ENCODE results near the gene WWC1.

DNA sequence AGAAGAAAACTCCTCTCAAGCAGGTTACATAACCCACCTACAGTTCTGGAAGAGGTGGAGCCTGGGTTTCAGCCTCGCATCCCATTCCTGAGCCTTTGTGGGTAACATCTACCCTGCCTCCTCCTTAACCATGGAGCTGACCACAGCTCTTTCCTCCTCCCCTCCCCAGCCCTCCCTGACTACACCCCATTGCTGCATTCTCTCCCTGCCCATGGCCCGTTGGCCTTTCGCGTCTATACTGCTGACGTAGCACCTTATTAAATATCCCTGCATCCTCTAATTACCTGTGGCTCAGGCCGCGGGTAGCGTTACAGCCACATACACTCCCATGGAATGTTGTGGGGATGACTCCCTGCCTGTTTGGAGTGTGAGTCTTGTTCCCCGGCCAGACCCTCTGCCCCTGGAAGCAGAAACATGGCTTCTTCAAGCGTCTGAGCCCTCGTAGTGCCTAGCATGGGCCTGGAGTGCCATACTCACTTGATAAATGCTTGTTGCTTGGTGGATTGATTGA is 72.8 kb downstream of the WWC1 start:
- TF ChIP-seq DDX20 (tag; IDR thresholded peaks at IDR 0.05; ENCODE audit: low read depth): no peak
- TF ChIP-seq, protein P1, sequence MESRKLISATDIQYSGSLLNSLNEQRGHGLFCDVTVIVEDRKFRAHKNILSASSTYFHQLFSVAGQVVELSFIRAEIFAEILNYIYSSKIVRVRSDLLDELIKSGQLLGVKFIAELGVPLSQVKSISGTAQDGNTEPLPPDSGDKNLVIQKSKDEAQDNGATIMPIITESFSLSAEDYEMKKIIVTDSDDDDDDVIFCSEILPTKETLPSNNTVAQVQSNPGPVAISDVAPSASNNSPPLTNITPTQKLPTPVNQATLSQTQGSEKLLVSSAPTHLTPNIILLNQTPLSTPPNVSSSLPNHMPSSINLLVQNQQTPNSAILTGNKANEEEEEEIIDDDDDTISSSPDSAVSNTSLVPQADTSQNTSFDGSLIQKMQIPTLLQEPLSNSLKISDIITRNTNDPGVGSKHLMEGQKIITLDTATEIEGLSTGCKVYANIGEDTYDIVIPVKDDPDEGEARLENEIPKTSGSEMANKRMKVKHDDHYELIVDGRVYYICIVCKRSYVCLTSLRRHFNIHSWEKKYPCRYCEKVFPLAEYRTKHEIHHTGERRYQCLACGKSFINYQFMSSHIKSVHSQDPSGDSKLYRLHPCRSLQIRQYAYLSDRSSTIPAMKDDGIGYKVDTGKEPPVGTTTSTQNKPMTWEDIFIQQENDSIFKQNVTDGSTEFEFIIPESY (CRISPR knock-in tag; IDR thresholded peaks at IDR 0.05): no peak
- TF ChIP-seq RFX5 (IDR thresholded peaks at IDR 0.05; ENCODE audit: low read depth, low read length): no peak
- TF ChIP-seq CREM (IDR thresholded peaks at IDR 0.05; ENCODE audit: low read depth): no peak
- TF ChIP-seq, protein P2, sequence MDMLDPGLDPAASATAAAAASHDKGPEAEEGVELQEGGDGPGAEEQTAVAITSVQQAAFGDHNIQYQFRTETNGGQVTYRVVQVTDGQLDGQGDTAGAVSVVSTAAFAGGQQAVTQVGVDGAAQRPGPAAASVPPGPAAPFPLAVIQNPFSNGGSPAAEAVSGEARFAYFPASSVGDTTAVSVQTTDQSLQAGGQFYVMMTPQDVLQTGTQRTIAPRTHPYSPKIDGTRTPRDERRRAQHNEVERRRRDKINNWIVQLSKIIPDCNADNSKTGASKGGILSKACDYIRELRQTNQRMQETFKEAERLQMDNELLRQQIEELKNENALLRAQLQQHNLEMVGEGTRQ (CRISPR knock-in tag; IDR thresholded peaks at IDR 0.05): no peak
- TF ChIP-seq, protein P3, sequence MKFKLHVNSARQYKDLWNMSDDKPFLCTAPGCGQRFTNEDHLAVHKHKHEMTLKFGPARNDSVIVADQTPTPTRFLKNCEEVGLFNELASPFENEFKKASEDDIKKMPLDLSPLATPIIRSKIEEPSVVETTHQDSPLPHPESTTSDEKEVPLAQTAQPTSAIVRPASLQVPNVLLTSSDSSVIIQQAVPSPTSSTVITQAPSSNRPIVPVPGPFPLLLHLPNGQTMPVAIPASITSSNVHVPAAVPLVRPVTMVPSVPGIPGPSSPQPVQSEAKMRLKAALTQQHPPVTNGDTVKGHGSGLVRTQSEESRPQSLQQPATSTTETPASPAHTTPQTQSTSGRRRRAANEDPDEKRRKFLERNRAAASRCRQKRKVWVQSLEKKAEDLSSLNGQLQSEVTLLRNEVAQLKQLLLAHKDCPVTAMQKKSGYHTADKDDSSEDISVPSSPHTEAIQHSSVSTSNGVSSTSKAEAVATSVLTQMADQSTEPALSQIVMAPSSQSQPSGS (CRISPR knock-in tag; IDR thresholded peaks at IDR 0.05): no peak
- TF ChIP-seq, protein P4, sequence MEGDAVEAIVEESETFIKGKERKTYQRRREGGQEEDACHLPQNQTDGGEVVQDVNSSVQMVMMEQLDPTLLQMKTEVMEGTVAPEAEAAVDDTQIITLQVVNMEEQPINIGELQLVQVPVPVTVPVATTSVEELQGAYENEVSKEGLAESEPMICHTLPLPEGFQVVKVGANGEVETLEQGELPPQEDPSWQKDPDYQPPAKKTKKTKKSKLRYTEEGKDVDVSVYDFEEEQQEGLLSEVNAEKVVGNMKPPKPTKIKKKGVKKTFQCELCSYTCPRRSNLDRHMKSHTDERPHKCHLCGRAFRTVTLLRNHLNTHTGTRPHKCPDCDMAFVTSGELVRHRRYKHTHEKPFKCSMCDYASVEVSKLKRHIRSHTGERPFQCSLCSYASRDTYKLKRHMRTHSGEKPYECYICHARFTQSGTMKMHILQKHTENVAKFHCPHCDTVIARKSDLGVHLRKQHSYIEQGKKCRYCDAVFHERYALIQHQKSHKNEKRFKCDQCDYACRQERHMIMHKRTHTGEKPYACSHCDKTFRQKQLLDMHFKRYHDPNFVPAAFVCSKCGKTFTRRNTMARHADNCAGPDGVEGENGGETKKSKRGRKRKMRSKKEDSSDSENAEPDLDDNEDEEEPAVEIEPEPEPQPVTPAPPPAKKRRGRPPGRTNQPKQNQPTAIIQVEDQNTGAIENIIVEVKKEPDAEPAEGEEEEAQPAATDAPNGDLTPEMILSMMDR (IDR thresholded peaks at IDR 0.05 in 2 of 3, conservative IDR thresholded peaks at IDR 0.05 in 1 of 3; ENCODE audit: insufficient read depth in 2 of 3, low read depth in 1 of 3, low read length in 3 of 3): no peak

Measured in K562 (cell line).